HepG2 (cell line): ENCODE measurements around the gene TMEM127. TPM values are rescaled to one million over a fixed set of nuclear protein-coding genes. Genes with fewer than 3 reads are reported as not detected.

Source experiments
- ATAC-seq: fragments of 200-7000 bp; cut with Tn5 transposase; 3 replicates; pipeline ENCODE4 v1.9.1; 2020; ENCODE audit warnings: mild to moderate bottlenecking, moderate library complexity
- BruUV-seq: library from RNA; stranded (reverse); fragments of 400-500 nt; replicated peaks from 2 replicates; lab custom pipeline; 2021; lab: Mats Ljungman, UMichigan
- CTCF ChIA-PET: fragments of 300-600 bp; formaldehyde crosslinking; extraction: SDS; loops from one replicate; lab custom pipeline; 2021; ENCODE audit warnings: low total read pairs, inconsistent platforms, low intra/inter-chr PET ratio; lab: Yijun Ruan, JAX
- POLR2A ChIA-PET: fragments of 350-600 bp; sonication (Branson Sonifier 250); formaldehyde crosslinking; loops from one replicate; lab custom pipeline; 2020; ENCODE audit warnings: antibody characterized with exemption, inconsistent platforms; lab: Yijun Ruan, JAX
- DNase-seq: peaks from one replicate; pipeline ENCODE4 v3.0.0-alpha.2; 2015; ENCODE audit warnings: low spot score
- FAIRE-seq: peaks from 3 replicates; lab custom pipeline; 2011; peaks lifted over from hg19 to GRCh38; lab: Jason Lieb, UNC
- H2AFZ ChIP-seq: one replicate; pipeline ENCODE4 v1.6.1; 2011; ENCODE audit warnings: low read length, inconsistent platforms
- H3K27ac ChIP-seq: fragments of 300-600 bp; 3 replicates; pipeline ENCODE4 v1.8.0; 2011; ENCODE audit warnings: mixed run types, mild to moderate bottlenecking, mixed read lengths, low read length, inconsistent platforms; ENCODE audit not compliant: insufficient read depth; ENCODE audit errors: extremely low read length
- H3K27me3 ChIP-seq, 2 experiments: fragments of 200-600 bp in 1 of 2; 2 replicates in 1 of 2; 3 replicates in 1 of 2; pipeline versions ENCODE4 v1.6.0 to v1.8.0; 2011; ENCODE audit warnings: low read length in 2 of 2, mild to moderate bottlenecking in 2 of 2, moderate library complexity in 2 of 2, inconsistent platforms in 1 of 2; ENCODE audit not compliant: insufficient read depth in 2 of 2, control insufficient read depth in 1 of 2
- H3K36me3 ChIP-seq, 2 experiments: fragments of 200-600 bp in 1 of 2; replicated peaks in 1 of 2; 2 replicates in 1 of 2; 3 replicates in 1 of 2; pipeline versions ENCODE4 v1.5.1 to v1.8.0; 2011; ENCODE audit warnings: low read length in 2 of 2, inconsistent platforms in 1 of 2; ENCODE audit not compliant: insufficient read depth in 2 of 2, control insufficient read depth in 1 of 2
- H3K4me1 ChIP-seq: 2 replicates; pipeline ENCODE4 v1.5.1; 2012; ENCODE audit warnings: low read length, inconsistent platforms; ENCODE audit not compliant: insufficient read depth
- H3K4me2 ChIP-seq: 2 replicates; pipeline ENCODE4 v1.6.0; 2011; ENCODE audit warnings: low read depth, low read length, inconsistent platforms
- H3K4me3 ChIP-seq, 3 experiments: fragments of 200-600 bp in 1 of 3; sonication (generic), shearing (Covaris generic) in 1 of 3; replicated peaks in 1 of 3; 2 replicates each; pipeline ENCODE4 v1.5.1; 2011 to 2016; ENCODE audit warnings: low read length in 3 of 3, inconsistent platforms in 2 of 3, low read depth in 2 of 3, mild to moderate bottlenecking in 2 of 3, control low read depth in 1 of 3, mixed read lengths in 1 of 3; ENCODE audit not compliant: insufficient read depth in 1 of 3
- H3K79me2 ChIP-seq: one replicate; pipeline ENCODE4 v1.6.1; 2011; ENCODE audit warnings: low read length, inconsistent platforms; ENCODE audit not compliant: insufficient read depth
- H3K9ac ChIP-seq: 2 replicates; pipeline ENCODE4 v1.6.0; 2011; ENCODE audit warnings: mild to moderate bottlenecking, low read depth, low read length, inconsistent platforms; ENCODE audit not compliant: insufficient read depth
- H3K9me3 ChIP-seq: 2 replicates; pipeline ENCODE4 v1.5.1; 2012; ENCODE audit warnings: mild to moderate bottlenecking, low read length
- H4K20me1 ChIP-seq: 2 replicates; pipeline ENCODE4 v1.6.0; 2011; ENCODE audit warnings: inconsistent platforms, mild to moderate bottlenecking, low read length, moderate library complexity; ENCODE audit not compliant: insufficient read depth
- FOXP1 ChIP-seq, 2 experiments: fragments of 450-650 bp in 1 of 2; IDR thresholded peaks; 2 replicates each; pipeline ENCODE4 v1.6.1; 2017 to 2018; ENCODE audit warnings: antibody characterized with exemption in 1 of 2
- HNRNPLL ChIP-seq: fragments of 200-400 bp; formaldehyde crosslinking; IDR thresholded peaks from 2 replicates; pipeline ENCODE4 v1.6.1; 2017; ENCODE audit warnings: mild to moderate bottlenecking, low read depth, low read length; ENCODE audit not compliant: poor library complexity, severe bottlenecking
- JUN ChIP-seq: sonication (generic); formaldehyde crosslinking; IDR thresholded peaks from 2 replicates; pipeline ENCODE4 v1.4.0; 2020; ENCODE audit warnings: mild to moderate bottlenecking, missing genetic modification reagents
- MYC ChIP-seq: sonication (generic); formaldehyde crosslinking; IDR thresholded peaks from 2 replicates; pipeline ENCODE4 v1.9.0; 2021; ENCODE audit warnings: missing genetic modification reagents, borderline replicate concordance
- NFIC ChIP-seq: IDR thresholded peaks from 2 replicates; pipeline ENCODE4 v1.6.1; 2012; ENCODE audit warnings: mild to moderate bottlenecking, low read length, inconsistent platforms
- NR2F6 ChIP-seq, 2 experiments: IDR thresholded peaks; 2 replicates each; pipeline ENCODE4 v1.6.1; 2016; ENCODE audit warnings: antibody characterized with exemption in 1 of 2, mild to moderate bottlenecking in 1 of 2
- PAF1 ChIP-seq: IDR thresholded peaks from 2 replicates; pipeline ENCODE4 v1.6.1; 2016; ENCODE audit warnings: missing genetic modification reagents, missing compliant biosample characterization
- SRF ChIP-seq: IDR thresholded peaks from 2 replicates; pipeline ENCODE4 v1.6.1; 2011; ENCODE audit warnings: mild to moderate bottlenecking, low read depth, low read length, moderate library complexity
- TRIM24 ChIP-seq: sonication (generic); formaldehyde crosslinking; IDR thresholded peaks from 2 replicates; pipeline ENCODE4 v1.8.0; 2022; ENCODE audit warnings: mild to moderate bottlenecking, missing genetic modification reagents
- ZFP36 ChIP-seq: fragments of 150-350 bp; IDR thresholded peaks from 2 replicates; pipeline ENCODE4 v1.6.1; 2018; ENCODE audit warnings: borderline replicate concordance, low read length, low read depth; ENCODE audit not compliant: partially characterized antibody
- ZNF224 ChIP-seq: sonication (generic); formaldehyde crosslinking; IDR thresholded peaks from 2 replicates; pipeline ENCODE4 v1.5.0; 2020; ENCODE audit warnings: mild to moderate bottlenecking, missing genetic modification reagents
- ZNF264 ChIP-seq: sonication (generic); formaldehyde crosslinking; IDR thresholded peaks from 2 replicates; pipeline ENCODE4 v1.4.0; 2020; ENCODE audit warnings: missing genetic modification reagents
- ZNF563 ChIP-seq: sonication (generic); formaldehyde crosslinking; IDR thresholded peaks from 2 replicates; pipeline ENCODE4 v1.8.0; 2022; ENCODE audit warnings: mild to moderate bottlenecking, moderate library complexity, missing genetic modification reagents
- ZNF781 ChIP-seq: sonication (generic); formaldehyde crosslinking; IDR thresholded peaks from 2 replicates; pipeline ENCODE4 v1.5.1; 2020; ENCODE audit warnings: borderline replicate concordance, mild to moderate bottlenecking, missing genetic modification reagents; ENCODE audit errors: not compliant biosample characterization
- WGBS: methylation state at CpG from one replicate; pipeline ENCODE4 v1.1.6; 2017; ENCODE audit warnings: low lambda C conversion rate; 5-methylcytosine and 5-hydroxymethylcytosine counted together
- in situ Hi-C: cut with HindIII; loops from 2 replicates; pipeline ENCODE4 v1.10.0; 2017; ENCODE audit warnings: low pct_unique_long_range_greater_than_20kb; ENCODE audit not compliant: extremely low pct_ligation_motif_present
- intact Hi-C: fragments of 100-400 bp; cut with micrococcal nuclease; formaldehyde crosslinking; loops from one replicate; pipeline ENCODE4 v1.10.0; 2022; ENCODE audit not compliant: unreplicated experiment
- polyA plus RNA-seq, 8 experiments: library from polyadenylated mRNA; depleted of rRNA in 3 of 8; stranded (reverse) in 7 of 8; unstranded in 1 of 8; fragments of >200 nt; fragmentation: Illumina TruSeq in 4 of 8; extraction: Trizol in 4 of 8; gene quantifications; 2 replicates each; pipeline versions ENCODE4 v1.2.1 to v1.2.3, GENCODE V29; 2011 to 2016; ENCODE audit warnings: low read depth in 4 of 8, missing spikeins in 1 of 8, mixed read lengths in 1 of 8; ENCODE audit not compliant: insufficient read depth in 1 of 8
- total RNA-seq, 5 experiments: library from RNA; depleted of rRNA; stranded (reverse); fragments of >200 nt; fragmentation: Illumina TruSeq; extraction: Trizol; gene quantifications; 2 replicates each; pipeline ENCODE4 v1.2.3, GENCODE V29; 2016; ENCODE audit warnings: low read depth in 1 of 5
- TF ChIP-seq, protein P1 (sequence below): sonication (generic); formaldehyde crosslinking; IDR thresholded peaks from 2 replicates; pipeline ENCODE4 v1.4.0; 2020; ENCODE audit warnings: missing genetic modification reagents
- TF ChIP-seq, protein P2 (sequence below): sonication (generic); formaldehyde crosslinking; IDR thresholded peaks from 2 replicates; pipeline ENCODE4 v1.9.0; 2021; ENCODE audit warnings: missing genetic modification reagents, mild to moderate bottlenecking, borderline replicate concordance

The TMEM127 gene
- total and polyA plus RNA-seq, 2 of the 13 experiments (the other 11 are each of a cell fraction or from before 2014, with no cell fraction given): 21.5 to 33.9 TPM

GRCh38 chr2:96296925-96297324 lies 31.1 kb upstream of the TMEM127 start:
- ChIA-PET CTCF (no interaction called here), POLR2A (interaction anchor here (1.5 kb wide), 1 partner anchor 88 kb away, joined by 3 read pairs; the partner anchor contains the start of gene STARD7)
- Histone ChIP-seq H3K4me3 (no peak overlapping the region), H3K9ac (no peak overlapping the region), H3K36me3 (peaks cover 61 to 96% of the 10 kb centered on the region in 2 experiments), H3K27ac (no peak overlapping the region), H3K4me1 (no peaks in the 10 kb centered on the region), H4K20me1 (no peaks in the 10 kb centered on the region), H3K79me2 (peaks cover 7% of the 10 kb centered on the region), H3K4me2 (no peak overlapping the region), H3K9me3 (no peaks in the 10 kb centered on the region), H3K27me3 (no peaks in the 10 kb centered on the region), H2AFZ (no peak overlapping the region)
- BruUV-seq: no TSS peak
- ATAC-seq (no peak), DNase-seq (no peak), FAIRE-seq (no peak)
- intact Hi-C loops: no loop called here
- TF ChIP-seq SRF: no peak
- TF ChIP-seq ZNF264 (CRISPR knock-in tag): no peak
- TF ChIP-seq NFIC: no peak
- no peak for TF ChIP-seq PAF1
- no peak for TF ChIP-seq MYC
- no peak for TF ChIP-seq HNRNPLL
- no peak for TF ChIP-seq ZNF781 (CRISPR knock-in tag)
- TF ChIP-seq ZNF224 (CRISPR knock-in tag): no peak
- TF ChIP-seq, protein P1, sequence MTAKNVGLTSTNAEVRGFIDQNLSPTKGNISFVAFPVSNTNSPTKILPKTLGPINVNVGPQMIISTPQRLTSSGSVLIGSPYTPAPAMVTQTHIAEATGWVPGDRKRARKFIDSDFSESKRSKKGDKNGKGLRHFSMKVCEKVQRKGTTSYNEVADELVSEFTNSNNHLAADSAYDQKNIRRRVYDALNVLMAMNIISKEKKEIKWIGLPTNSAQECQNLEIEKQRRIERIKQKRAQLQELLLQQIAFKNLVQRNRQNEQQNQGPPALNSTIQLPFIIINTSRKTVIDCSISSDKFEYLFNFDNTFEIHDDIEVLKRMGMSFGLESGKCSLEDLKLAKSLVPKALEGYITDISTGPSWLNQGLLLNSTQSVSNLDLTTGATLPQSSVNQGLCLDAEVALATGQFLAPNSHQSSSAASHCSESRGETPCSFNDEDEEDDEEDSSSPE (CRISPR knock-in tag): no peak
- no peak for TF ChIP-seq TRIM24 (CRISPR knock-in tag)
- TF ChIP-seq ZFP36: no peak
- TF ChIP-seq ZNF563 (CRISPR knock-in tag): no peak
- TF ChIP-seq, protein P2, sequence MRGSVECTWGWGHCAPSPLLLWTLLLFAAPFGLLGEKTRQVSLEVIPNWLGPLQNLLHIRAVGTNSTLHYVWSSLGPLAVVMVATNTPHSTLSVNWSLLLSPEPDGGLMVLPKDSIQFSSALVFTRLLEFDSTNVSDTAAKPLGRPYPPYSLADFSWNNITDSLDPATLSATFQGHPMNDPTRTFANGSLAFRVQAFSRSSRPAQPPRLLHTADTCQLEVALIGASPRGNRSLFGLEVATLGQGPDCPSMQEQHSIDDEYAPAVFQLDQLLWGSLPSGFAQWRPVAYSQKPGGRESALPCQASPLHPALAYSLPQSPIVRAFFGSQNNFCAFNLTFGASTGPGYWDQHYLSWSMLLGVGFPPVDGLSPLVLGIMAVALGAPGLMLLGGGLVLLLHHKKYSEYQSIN (CRISPR knock-in tag): no peak
- no peak for TF ChIP-seq NR2F6 (IDR thresholded peaks at IDR 0.05)
- TF ChIP-seq NR2F6 (CRISPR knock-in tag; IDR thresholded peaks at IDR 0.05): no peak
- TF ChIP-seq JUN: no peak
- TF ChIP-seq FOXP1 (IDR thresholded peaks at IDR 0.05): no peak
- no peak for TF ChIP-seq FOXP1 (CRISPR knock-in tag; IDR thresholded peaks at IDR 0.05)
- in situ Hi-C loops: no loop called here
- whole genome bisulfite sequencing: 95% methylated on average over 5 of the region's 5 CpGs
